ENCODE data around the gene NME2. TPM values are rescaled to one million over a fixed set of nuclear protein-coding genes. Genes with fewer than 3 reads are reported as not detected.

Gene NME2
- total RNA-seq, 1 experiment from 2014 or later, result 734 TPM

DNA sequence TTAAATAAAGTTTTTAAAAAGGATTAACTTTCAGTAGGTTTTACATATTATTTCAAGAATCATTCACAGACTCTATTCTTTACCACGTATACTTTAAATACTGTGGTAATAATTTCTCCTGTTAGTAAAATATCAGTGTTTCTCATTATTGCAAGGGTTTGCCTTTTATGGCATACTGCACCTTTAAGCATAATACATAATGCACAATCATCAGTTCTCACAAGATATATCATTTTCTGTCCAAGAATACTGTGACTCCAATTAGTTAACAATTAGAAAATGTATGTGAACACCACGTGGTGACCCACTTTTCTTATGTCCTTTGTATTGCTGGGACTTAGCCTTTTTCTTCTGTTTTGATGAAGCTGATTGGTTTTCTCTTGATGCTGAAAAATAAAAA is 25.7 kb downstream of the NME2 start:
- Histone ChIP-seq H3K4me1 (no peaks in the 10 kb centered on the region), H3K27me3 (replicated peaks; ENCODE audit: control insufficient read depth, insufficient read depth, low read length) (no peaks in the 10 kb centered on the region), H3K36me3 (ENCODE audit: control insufficient read depth, insufficient read depth, low read length) (peaks cover 1% of the 10 kb centered on the region; the same call in 1 of the 2 replicates), H3K4me3 (ENCODE audit: low read depth, low read length) (no peak overlapping the region), H3K9me3 (no peaks in the 10 kb centered on the region)
- no peak overlapping the region for H3K27ac Mint-ChIP-seq (ENCODE audit: unreplicated experiment)
- intact Hi-C loops (cut with micrococcal nuclease; ENCODE audit: unreplicated experiment), result no loop called here
- DNase-seq, result no peak
- no peak overlapping the region for H3K4me3 Mint-ChIP-seq (ENCODE audit: unreplicated experiment)
- H3K4me1 Mint-ChIP-seq (ENCODE audit: low read depth, unreplicated experiment), result no peaks in the 10 kb centered on the region
- POLR2A ChIA-PET, result no interaction called here
- no peaks in the 10 kb centered on the region for H3K27me3 Mint-ChIP-seq (ENCODE audit: insufficient read depth, unreplicated experiment)
- H3K9me3 Mint-ChIP-seq (ENCODE audit: unreplicated experiment), result no peaks in the 10 kb centered on the region
- peaks cover 69% of the 10 kb centered on the region for H3K36me3 Mint-ChIP-seq (ENCODE audit: insufficient read depth, unreplicated experiment)
- CTCF ChIA-PET, result no interaction called here
- no peak for TF ChIP-seq CTCF (IDR thresholded peaks at IDR 0.05; ENCODE audit: insufficient read depth in 1 of 2, low read depth in 1 of 2, low read length in 1 of 2, severe bottlenecking in 1 of 2, unreplicated experiment in 1 of 2)
- BruUV-seq (replicated peaks), result no TSS peak

DNA sequence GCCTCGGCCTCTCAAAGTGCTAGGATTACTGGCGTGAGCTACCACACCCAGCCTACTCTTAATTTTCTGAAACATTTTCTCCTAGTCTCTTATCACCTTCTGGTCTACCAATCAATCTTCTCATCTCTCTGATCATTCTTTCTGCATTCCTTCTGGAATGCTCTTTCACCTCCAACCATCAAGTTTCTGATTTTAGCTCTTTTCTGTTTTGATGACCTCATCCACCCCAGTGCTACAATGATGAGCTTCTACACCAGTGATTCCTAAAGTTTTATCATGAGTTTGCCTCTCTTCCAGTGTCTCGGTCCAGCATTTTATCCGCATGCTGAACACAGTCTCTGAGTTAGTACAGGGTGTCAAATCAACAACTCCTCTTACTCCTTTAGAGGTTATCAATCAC is 31.5 kb downstream of the NME2 start:
- ChIA-PET CTCF (no interaction called here), POLR2A (interaction anchor here (0.7 kb wide), 1 partner anchor 32 kb away, joined by 3 read pairs; no protein-coding TSS in a partner anchor)
- Mint-ChIP-seq H3K27me3 (ENCODE audit: insufficient read depth, unreplicated experiment) (no peaks in the 10 kb centered on the region), H3K9me3 (ENCODE audit: unreplicated experiment) (no peaks in the 10 kb centered on the region), H3K27ac (ENCODE audit: unreplicated experiment) (peak overlapping the region; percentile 5), H3K36me3 (ENCODE audit: insufficient read depth, unreplicated experiment) (peaks cover 58% of the 10 kb centered on the region), H3K4me3 (ENCODE audit: unreplicated experiment) (no peak overlapping the region), H3K4me1 (ENCODE audit: low read depth, unreplicated experiment) (peaks cover 11% of the 10 kb centered on the region)
- Histone ChIP-seq H3K36me3 (ENCODE audit: control insufficient read depth, insufficient read depth, low read length) (peaks cover 5% of the 10 kb centered on the region), H3K27me3 (replicated peaks; ENCODE audit: control insufficient read depth, insufficient read depth, low read length) (no peaks in the 10 kb centered on the region), H3K4me3 (ENCODE audit: low read depth, low read length) (no peak overlapping the region), H3K4me1 (no peaks in the 10 kb centered on the region), H3K9me3 (no peaks in the 10 kb centered on the region)
- no peak for TF ChIP-seq CTCF (IDR thresholded peaks at IDR 0.05; ENCODE audit: insufficient read depth in 1 of 2, low read depth in 1 of 2, low read length in 1 of 2, severe bottlenecking in 1 of 2, unreplicated experiment in 1 of 2)
- intact Hi-C loops (cut with micrococcal nuclease; ENCODE audit: unreplicated experiment), result no loop called here
- DNase-seq, result no peak
- BruUV-seq (replicated peaks), result no TSS peak

DNA sequence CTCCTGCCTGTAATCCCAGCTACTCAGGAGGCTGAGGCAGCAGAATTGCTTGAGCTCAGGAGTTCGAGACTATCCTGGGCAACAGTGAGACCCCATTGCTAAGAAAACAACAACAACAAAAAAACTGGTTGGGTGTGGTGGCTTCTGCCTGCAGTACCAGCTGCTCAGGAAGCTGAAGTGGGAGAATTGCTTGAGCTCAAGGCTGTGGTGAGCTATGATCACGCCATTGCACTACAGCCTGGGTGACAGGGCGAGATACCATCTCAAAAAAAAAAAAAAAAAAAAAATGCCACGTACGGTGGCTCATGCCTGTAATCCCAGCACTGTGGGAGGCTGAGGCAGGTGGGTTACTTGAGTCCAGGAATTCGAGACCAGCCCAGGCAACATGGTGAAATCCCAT is 34.1 kb downstream of the NME2 start:
- no peak for TF ChIP-seq CTCF (IDR thresholded peaks at IDR 0.05; ENCODE audit: insufficient read depth in 1 of 2, low read depth in 1 of 2, low read length in 1 of 2, severe bottlenecking in 1 of 2, unreplicated experiment in 1 of 2)
- intact Hi-C loops (cut with micrococcal nuclease; ENCODE audit: unreplicated experiment), result no loop called here
- H3K4me1 ChIP-seq, result no peaks in the 10 kb centered on the region
- peaks cover 6% of the 10 kb centered on the region for H3K36me3 ChIP-seq (ENCODE audit: control insufficient read depth, insufficient read depth, low read length)
- BruUV-seq (replicated peaks), result no TSS peak
- DNase-seq, result no peak
- H3K9me3 ChIP-seq, result no peaks in the 10 kb centered on the region
- ChIA-PET CTCF (no interaction called here), POLR2A (no interaction called here)
- H3K27me3 ChIP-seq (replicated peaks; ENCODE audit: control insufficient read depth, insufficient read depth, low read length), result no peaks in the 10 kb centered on the region
- peaks cover 53% of the 10 kb centered on the region for H3K36me3 Mint-ChIP-seq (ENCODE audit: insufficient read depth, unreplicated experiment)
- H3K27ac Mint-ChIP-seq (ENCODE audit: unreplicated experiment), result no peak overlapping the region
- peaks cover 11% of the 10 kb centered on the region for H3K4me1 Mint-ChIP-seq (ENCODE audit: low read depth, unreplicated experiment)
- H3K27me3 Mint-ChIP-seq (ENCODE audit: insufficient read depth, unreplicated experiment), result no peaks in the 10 kb centered on the region
- H3K9me3 Mint-ChIP-seq (ENCODE audit: unreplicated experiment), result no peaks in the 10 kb centered on the region
- H3K4me3 ChIP-seq (ENCODE audit: low read depth, low read length), result no peak overlapping the region
- no peak overlapping the region for H3K4me3 Mint-ChIP-seq (ENCODE audit: unreplicated experiment)

Data from Caco-2 (cell line).